Esophagus squamous epithelium (tissue), 4 donors: ENCODE data around the gene AUTS2.

Source experiments
- CTCF ChIP-seq, 6 experiments: fragments of 450-650 bp in 4 of 6; fragments of 200-600 bp in 2 of 6; sonication (generic) in 2 of 6; IDR thresholded peaks; one replicate each; pipeline ENCODE4 v1.5.1; 2016 to 2019; ENCODE audit warnings: antibody characterized with exemption in 6 of 6, mild to moderate bottlenecking in 4 of 6, moderate library complexity in 4 of 6
- POLR2A ChIP-seq, 4 donors: fragments of 450-650 bp; IDR thresholded peaks; one replicate each; pipeline ENCODE4 v1.6.1; 2017; ENCODE audit warnings: antibody characterized with exemption in 4 of 4, mild to moderate bottlenecking in 4 of 4, moderate library complexity in 3 of 4

DNA sequence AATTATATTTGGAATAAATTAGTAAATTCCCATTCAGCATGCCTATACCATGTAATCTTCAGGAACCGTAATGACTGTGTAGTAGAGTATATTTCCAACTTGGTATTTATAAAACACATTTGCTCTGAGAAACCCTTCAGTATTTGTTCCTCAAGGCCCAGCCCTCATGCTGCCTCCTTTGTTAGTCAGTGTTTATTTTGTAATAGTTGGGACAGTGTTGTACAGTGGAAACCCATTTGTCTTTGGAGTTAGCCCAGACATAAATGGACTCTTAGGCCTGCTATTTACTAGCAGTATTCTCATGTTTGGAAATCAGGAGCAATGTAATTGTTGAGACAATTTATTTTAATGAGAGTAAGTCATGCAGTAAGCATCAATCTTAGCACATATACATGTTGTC lies 686.9 kb downstream of the AUTS2 start:
- TF ChIP-seq POLR2A (IDR thresholded peaks at IDR 0.05) (no peak), CTCF (IDR thresholded peaks at IDR 0.05) (no peak)
